Urothelium cell line (cell line): ENCODE data around the gene ZDHHC14.
"Not testable (repeated sequence)": the region's sequence is repeated elsewhere in the genome, so short reads cannot be mapped to it uniquely, and the experiment has no call there.

Experiments used
- DNase-seq: peaks from one replicate; pipeline ENCODE4 v3.0.0; 2011; ENCODE audit warnings: low spot score, mixed read lengths
- FAIRE-seq: peaks from 2 replicates; lab custom pipeline; 2011; peaks lifted over from hg19 to GRCh38; lab: Jason Lieb, UNC

ZDHHC14 gene

GRCh38 chr6:157695301-157696040 lies 314.5 kb downstream of the ZDHHC14 start:
- FAIRE-seq (no peak), DNase-seq (no peak)

GRCh38 chr6:157699777-157700636 lies 319.0 kb downstream of the ZDHHC14 start:
- FAIRE-seq, result no peak
- DNase-seq, result no peak

GRCh38 chr6:157706351-157706750 lies 325.4 kb downstream of the ZDHHC14 start:
- not testable (repeated sequence) for DNase-seq, FAIRE-seq

GRCh38 chr6:157706883-157707282 lies 325.9 kb downstream of the ZDHHC14 start:
- DNase-seq (no peak), FAIRE-seq (no peak)

GRCh38 chr6:157707576-157707975 lies 326.6 kb downstream of the ZDHHC14 start:
- FAIRE-seq (no peak), DNase-seq (no peak)

GRCh38 chr6:157708239-157708638 lies 327.2 kb downstream of the ZDHHC14 start:
- no peak for DNase-seq
- FAIRE-seq, result peak; percentile 27

- DNase-seq (no peak), FAIRE-seq (no peak)
Observed at GRCh38 chr6:157708933-157709332, 327.9 kb downstream of the ZDHHC14 start.

- FAIRE-seq, result no peak
Observed at GRCh38 chr6:157709555-157709954, 328.6 kb downstream of the ZDHHC14 start.

GRCh38 chr6:157710604-157711003 lies 329.6 kb downstream of the ZDHHC14 start:
- no peak for FAIRE-seq

More at GRCh38 chr6:157709555-157709954, 328.6 kb downstream of the ZDHHC14 start:
- DNase-seq, result no peak

GRCh38 chr6:157711060-157711459 lies 330.1 kb downstream of the ZDHHC14 start:
- DNase-seq, result no peak
- no peak for FAIRE-seq

More at GRCh38 chr6:157710604-157711003, 329.6 kb downstream of the ZDHHC14 start:
- DNase-seq, result no peak

- DNase-seq, result no peak
- FAIRE-seq, result no peak
Observed at GRCh38 chr6:157712585-157713295, 331.8 kb downstream of the ZDHHC14 start.

GRCh38 chr6:157713451-157714152 lies 332.6 kb downstream of the ZDHHC14 start:
- FAIRE-seq (no peak), DNase-seq (no peak)

GRCh38 chr6:157714153-157714490 lies 333.1 kb downstream of the ZDHHC14 start:
- DNase-seq (no peak), FAIRE-seq (no peak)

- DNase-seq, result no peak
- FAIRE-seq, result no peak
Observed at GRCh38 chr6:157715728-157716164, 334.8 kb downstream of the ZDHHC14 start.

GRCh38 chr6:157716251-157716995 lies 335.4 kb downstream of the ZDHHC14 start:
- FAIRE-seq (no peak), DNase-seq (no peak)

GRCh38 chr6:157717340-157717748 lies 336.4 kb downstream of the ZDHHC14 start:
- DNase-seq, result no peak
- no peak for FAIRE-seq

GRCh38 chr6:157718503-157719187 lies 337.7 kb downstream of the ZDHHC14 start:
- DNase-seq (no peak), FAIRE-seq (no peak)

GRCh38 chr6:157720964-157721363 lies 340.0 kb downstream of the ZDHHC14 start:
- DNase-seq, FAIRE-seq: not testable (repeated sequence)

- DNase-seq (no peak), FAIRE-seq (no peak)
Observed at GRCh38 chr6:157721426-157721825, 340.4 kb downstream of the ZDHHC14 start.
